Activated B cell treated with CpG ODN at 0.5 μM for 24 hours (primary cell): Measurements from ENCODE around the gene LMLN. TPM values are rescaled to one million over a fixed set of nuclear protein-coding genes. Genes with fewer than 3 reads are reported as not detected.
A peak's percentile ranks its signal among the peaks of the same experiment; 100 is the strongest.

Experiments
- ATAC-seq: fragments of 200-7000 bp; cut with Tn5 transposase; one replicate; pipeline ENCODE4 v1.10.0; 2021; ENCODE audit warnings: low read depth, mild to moderate bottlenecking, moderate library complexity
- CTCF ChIA-PET: fragments of 350-600 bp; sonication (Branson Sonifier 250); formaldehyde crosslinking; loops from one replicate; lab custom pipeline; 2021; ENCODE audit warnings: antibody characterized with exemption; lab: Charles Lee
- POLR2A ChIA-PET: fragments of 350-600 bp; sonication (Branson Sonifier 250); formaldehyde crosslinking; loops from one replicate; lab custom pipeline; 2021; ENCODE audit warnings: antibody characterized with exemption; lab: Charles Lee
- DNase-seq: peaks from one replicate; pipeline ENCODE4 v3.0.0; 2022
- H3K27ac Mint-ChIP-seq: one replicate; pipeline ENCODE4 v1.8.0; 2020; ENCODE audit warnings: mixed read lengths
- H3K27me3 Mint-ChIP-seq: one replicate; pipeline ENCODE4 v1.8.0; 2021; ENCODE audit warnings: mixed read lengths
- H3K36me3 Mint-ChIP-seq: one replicate; pipeline ENCODE4 v1.8.0; 2021; ENCODE audit warnings: low read depth, mixed read lengths
- H3K4me1 Mint-ChIP-seq: one replicate; pipeline ENCODE4 v1.8.0; 2021; ENCODE audit warnings: mixed read lengths
- H3K4me3 Mint-ChIP-seq: one replicate; pipeline ENCODE4 v1.8.0; 2020; ENCODE audit warnings: mild to moderate bottlenecking, mixed read lengths
- H3K9me3 Mint-ChIP-seq: one replicate; pipeline ENCODE4 v1.8.0; 2020; ENCODE audit warnings: mixed read lengths
- intact Hi-C: fragments of 100-400 bp; cut with micrococcal nuclease; formaldehyde crosslinking; loops from one replicate; pipeline ENCODE4 v1.15.1; 2024
- total RNA-seq: library from RNA; stranded (reverse); gene quantifications from 2 replicates; pipeline ENCODE4 v1.2.3, GENCODE V29; 2022
- TF ChIP-seq, protein P1 (sequence below): fragments of 200-600 bp; IDR thresholded peaks from one replicate; pipeline ENCODE4 v1.8.0; 2022; ENCODE audit warnings: antibody characterized with exemption, mild to moderate bottlenecking

Gene LMLN
- total RNA-seq, 1 donor from 2014 or later: 4.1 TPM

DNA sequence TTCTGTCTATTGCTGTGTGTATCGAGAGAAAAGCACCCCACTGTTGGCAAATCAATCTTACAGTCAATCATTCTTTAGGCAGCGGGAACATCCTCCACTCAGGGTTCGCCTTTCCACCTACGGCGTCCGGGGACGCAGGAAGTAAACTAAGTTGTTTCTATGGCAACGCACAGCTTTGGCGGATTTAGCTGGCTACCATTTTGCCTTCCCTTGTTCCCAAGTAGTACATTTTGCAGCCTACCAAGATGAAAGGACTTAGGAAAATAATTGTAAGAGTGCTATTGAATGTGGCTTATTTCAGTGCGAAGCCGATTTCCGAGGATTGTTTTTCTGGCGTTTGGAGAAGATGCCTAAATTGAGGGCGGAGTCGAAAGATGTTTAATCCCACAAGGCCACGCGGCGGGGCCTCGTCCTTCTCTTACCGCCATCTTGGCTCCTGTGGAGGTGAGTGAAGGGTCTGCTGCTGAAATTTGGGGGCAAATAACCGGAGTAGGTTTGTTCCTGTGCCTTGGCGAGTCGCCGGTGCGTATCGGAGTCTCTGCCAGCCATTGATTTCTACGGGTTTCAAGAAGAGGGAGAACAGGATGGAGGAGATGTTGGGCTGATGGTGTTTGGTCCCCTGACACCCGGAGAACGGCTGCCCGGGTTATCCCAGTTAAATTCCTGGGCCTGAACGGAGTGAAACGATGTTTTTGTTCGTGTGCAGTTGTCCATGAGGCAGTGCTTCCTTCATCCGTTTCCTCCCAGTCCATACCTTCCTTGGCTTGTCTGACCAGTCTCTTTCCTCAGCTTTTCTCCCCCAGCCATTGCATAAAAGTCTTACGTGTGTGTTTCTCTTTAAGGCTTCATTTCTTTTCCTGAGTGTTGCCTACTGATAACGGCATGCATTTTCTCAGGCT lies 10.0 kb upstream of the LMLN start, which contains the start of gene RPL35A:
RPL35A (plus strand) TSS at position 413 of the 899 bp plus-strand sequence. CDS start 778 bp downstream, outside the sequence.
- TF ChIP-seq, protein P1, sequence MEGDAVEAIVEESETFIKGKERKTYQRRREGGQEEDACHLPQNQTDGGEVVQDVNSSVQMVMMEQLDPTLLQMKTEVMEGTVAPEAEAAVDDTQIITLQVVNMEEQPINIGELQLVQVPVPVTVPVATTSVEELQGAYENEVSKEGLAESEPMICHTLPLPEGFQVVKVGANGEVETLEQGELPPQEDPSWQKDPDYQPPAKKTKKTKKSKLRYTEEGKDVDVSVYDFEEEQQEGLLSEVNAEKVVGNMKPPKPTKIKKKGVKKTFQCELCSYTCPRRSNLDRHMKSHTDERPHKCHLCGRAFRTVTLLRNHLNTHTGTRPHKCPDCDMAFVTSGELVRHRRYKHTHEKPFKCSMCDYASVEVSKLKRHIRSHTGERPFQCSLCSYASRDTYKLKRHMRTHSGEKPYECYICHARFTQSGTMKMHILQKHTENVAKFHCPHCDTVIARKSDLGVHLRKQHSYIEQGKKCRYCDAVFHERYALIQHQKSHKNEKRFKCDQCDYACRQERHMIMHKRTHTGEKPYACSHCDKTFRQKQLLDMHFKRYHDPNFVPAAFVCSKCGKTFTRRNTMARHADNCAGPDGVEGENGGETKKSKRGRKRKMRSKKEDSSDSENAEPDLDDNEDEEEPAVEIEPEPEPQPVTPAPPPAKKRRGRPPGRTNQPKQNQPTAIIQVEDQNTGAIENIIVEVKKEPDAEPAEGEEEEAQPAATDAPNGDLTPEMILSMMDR: no peak
- DNase-seq (peak; percentile 72), ATAC-seq (peak; percentile 89)
- Mint-ChIP-seq H3K36me3 (peaks cover 48% of the 10 kb centered on the region), H3K9me3 (no peaks in the 10 kb centered on the region), H3K27ac (peak within 1 kb of the TSS; percentile 99), H3K27me3 (no peaks in the 10 kb centered on the region), H3K4me3 (peak within 1 kb of the TSS; percentile 100), H3K4me1 (peaks cover 43% of the 10 kb centered on the region)
- POLR2A ChIA-PET: interaction anchor here (0.5 to 2.0 kb wide), 6 partner anchors 9 to 131 kb away, joined by 3 to 13 read pairs (median 4); a partner anchor contains a TSS
- CTCF ChIA-PET: interaction anchor here (2.9 kb wide), 1 partner anchor 131 kb away, joined by 9 read pairs; no protein-coding TSS in a partner anchor
- intact Hi-C loops: loop anchor here (1.0 to 10.0 kb wide), 5 partner anchors 10 to 395 kb away; partner anchors contain the start of genes BDH1, LMLN, LRCH3 and RUBCN

DNA sequence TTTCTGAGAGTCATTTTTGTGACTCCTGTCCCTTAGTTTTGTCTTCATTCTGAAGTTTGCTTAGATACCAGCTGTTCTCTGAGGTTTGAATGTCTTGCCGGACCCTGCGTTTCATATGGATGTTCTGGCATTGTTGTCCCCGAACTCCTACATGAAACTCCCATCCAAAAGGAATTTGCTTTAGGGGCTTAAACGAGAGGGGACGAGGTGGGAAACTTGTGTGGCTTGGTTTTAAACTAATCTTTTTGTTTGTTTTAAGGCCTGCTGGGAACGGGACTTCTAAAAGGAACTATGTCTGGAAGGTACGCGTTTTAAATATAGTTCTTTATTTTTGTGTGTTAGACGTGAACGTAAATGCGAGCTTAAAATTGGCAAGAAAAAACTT lies 9.3 kb upstream of the LMLN start:
- POLR2A ChIA-PET: interaction anchor here (0.6 to 2.0 kb wide), 4 partner anchors 8 to 130 kb away, joined by 3 to 13 read pairs (median 4); a partner anchor contains a TSS
- TF ChIP-seq, protein P1: no peak
- Mint-ChIP-seq H3K9me3 (no peaks in the 10 kb centered on the region), H3K36me3 (peaks cover 54% of the 10 kb centered on the region), H3K4me1 (peaks cover 43% of the 10 kb centered on the region), H3K27ac (peak overlapping the region; percentile 99), H3K4me3 (peak overlapping the region; percentile 100), H3K27me3 (no peaks in the 10 kb centered on the region)
- CTCF ChIA-PET: interaction anchor here (0.6 to 2.9 kb wide), 2 partner anchors 130 to 171 kb away, joined by 3 to 9 read pairs; no protein-coding TSS in a partner anchor
- DNase-seq (no peak), ATAC-seq (no peak)
- intact Hi-C loops: loop anchor here (1.0 to 5.0 kb wide), 4 partner anchors 10 to 395 kb away; partner anchors contain the start of genes BDH1, LMLN and LRCH3

DNA sequence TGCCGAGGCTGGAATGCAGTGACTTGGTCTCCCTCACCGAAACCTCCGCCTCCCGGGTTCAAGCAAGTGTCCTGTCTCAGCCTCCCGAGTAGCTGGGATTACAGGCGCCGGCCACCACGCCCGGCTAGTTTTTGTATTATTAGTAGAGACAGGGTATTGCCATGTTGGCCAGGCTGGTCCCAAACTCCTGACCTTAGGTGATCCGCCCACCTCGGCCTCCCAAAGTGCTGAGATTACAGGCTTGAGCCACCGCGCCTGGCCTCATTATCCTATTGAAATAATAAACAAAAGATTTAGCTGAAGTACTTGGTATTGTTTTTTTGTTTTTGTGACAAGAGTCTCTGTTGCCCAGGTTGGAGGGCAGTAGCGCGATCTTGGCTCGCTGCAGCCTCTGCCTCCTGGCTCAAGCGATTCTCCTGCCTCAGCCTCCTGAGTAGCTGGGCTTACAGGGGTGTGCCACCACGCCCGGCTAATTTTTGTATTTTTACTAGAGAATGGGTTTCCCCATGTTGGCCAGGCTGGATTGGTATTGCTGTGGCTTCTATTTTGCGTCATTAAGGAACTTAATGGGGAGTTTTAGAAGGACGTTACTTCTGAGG lies 8.5 kb upstream of the LMLN start:
- Mint-ChIP-seq H3K27me3 (no peaks in the 10 kb centered on the region), H3K9me3 (no peaks in the 10 kb centered on the region), H3K36me3 (peaks cover 63% of the 10 kb centered on the region), H3K4me1 (peaks cover 43% of the 10 kb centered on the region), H3K27ac (peak overlapping the region; percentile 99), H3K4me3 (peak overlapping the region; percentile 100)
- TF ChIP-seq, protein P1: no peak
- CTCF ChIA-PET: interaction anchor here (0.6 to 2.9 kb wide), 2 partner anchors 129 to 172 kb away, joined by 3 to 9 read pairs; no protein-coding TSS in a partner anchor
- intact Hi-C loops: loop anchor here (5.0 kb wide), 1 partner anchor 159 kb away; the partner anchor contains the start of gene LRCH3
- DNase-seq: no peak
- ATAC-seq: no peak
- POLR2A ChIA-PET: interaction anchor here (1.0 to 2.0 kb wide), 2 partner anchors 8 to 10 kb away, joined by 3 to 13 read pairs; a partner anchor contains a TSS

DNA sequence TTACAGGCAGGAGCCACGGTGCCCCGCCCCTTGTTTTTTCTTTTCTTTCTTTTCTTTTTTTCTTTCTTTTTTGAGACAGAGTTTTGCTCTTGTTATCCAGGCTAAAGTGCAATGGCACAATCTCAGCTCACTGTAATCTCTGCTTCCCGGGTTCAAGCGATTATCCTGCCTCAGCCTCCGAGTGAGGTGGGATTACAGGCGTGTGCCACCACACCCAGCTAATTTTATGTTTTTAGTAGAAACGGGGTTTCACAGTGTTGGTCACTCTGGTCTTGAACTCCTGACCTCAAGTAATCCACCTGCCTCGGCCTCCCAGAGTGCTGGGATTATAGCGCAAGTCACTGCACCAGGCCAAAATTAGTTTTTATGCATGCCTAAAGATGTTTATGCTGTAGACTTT lies 7.6 kb upstream of the LMLN start:
- intact Hi-C loops: loop anchor here (5.0 kb wide), 1 partner anchor 160 kb away; the partner anchor contains the start of gene LRCH3

More for the DNA sequence above, 7.6 kb upstream of the LMLN start:
- TF ChIP-seq, protein P1: no peak
- Mint-ChIP-seq H3K36me3 (peaks cover 72% of the 10 kb centered on the region), H3K9me3 (no peaks in the 10 kb centered on the region), H3K27ac (peak overlapping the region; percentile 59), H3K4me1 (peaks cover 43% of the 10 kb centered on the region), H3K27me3 (no peaks in the 10 kb centered on the region), H3K4me3 (no peak overlapping the region)
- POLR2A ChIA-PET: no interaction called here
- no peak for ATAC-seq
- DNase-seq: no peak
- CTCF ChIA-PET: interaction anchor here (0.6 kb wide), 1 partner anchor 353 kb away, joined by 3 read pairs; no protein-coding TSS in a partner anchor
